Progenitor cell of endocrine pancreas (in vitro differentiated cells): ENCODE data around the gene MYOF. TPM values are rescaled to one million over a fixed set of nuclear protein-coding genes. Genes with fewer than 3 reads are reported as not detected.

Source experiments
- DNase-seq: peaks from one replicate; pipeline ENCODE4 v3.0.0; 2021; ENCODE audit warnings: low spot score; ENCODE audit not compliant: unreplicated experiment
- H3K27ac Mint-ChIP-seq: 2 replicates; pipeline ENCODE4 v1.8.0; 2021; ENCODE audit warnings: mild to moderate bottlenecking, moderate library complexity, mixed read lengths
- H3K27me3 Mint-ChIP-seq: 2 replicates; pipeline ENCODE4 v1.8.0; 2021; ENCODE audit warnings: mixed read lengths
- H3K36me3 Mint-ChIP-seq: 2 replicates; pipeline ENCODE4 v1.8.0; 2022; ENCODE audit warnings: mixed read lengths; ENCODE audit not compliant: insufficient read depth
- H3K4me1 Mint-ChIP-seq: 2 replicates; pipeline ENCODE4 v1.8.0; 2021; ENCODE audit warnings: low read depth, mixed read lengths
- H3K4me3 Mint-ChIP-seq: 2 replicates; pipeline ENCODE4 v1.8.0; 2021; ENCODE audit warnings: low read depth, mild to moderate bottlenecking, moderate library complexity, mixed read lengths
- H3K9me3 Mint-ChIP-seq: 2 replicates; pipeline ENCODE4 v1.8.0; 2021; ENCODE audit warnings: low read depth, mixed read lengths
- CTCF ChIP-seq: fragments of 200-600 bp; sonication (generic); IDR thresholded peaks from one replicate; pipeline ENCODE4 v1.5.0; 2021; ENCODE audit warnings: antibody characterized with exemption, mild to moderate bottlenecking; ENCODE audit not compliant: unreplicated experiment
- total RNA-seq: library from RNA; stranded (reverse); gene quantifications from 2 replicates; pipeline ENCODE4 v1.2.1, GENCODE V29; 2021

Gene MYOF
- total RNA-seq, 1 donor from 2014 or later, result 25.5 TPM

GRCh38 chr10:93342366-93342765, 139.8 kb downstream of the MYOF start:
- H3K36me3 Mint-ChIP-seq, result peaks cover 3% of the 10 kb centered on the region
- H3K4me3 Mint-ChIP-seq, result no peak overlapping the region
- no peaks in the 10 kb centered on the region for H3K27me3 Mint-ChIP-seq
- no peaks in the 10 kb centered on the region for H3K4me1 Mint-ChIP-seq
- DNase-seq, result no peak
- no peak overlapping the region for H3K27ac Mint-ChIP-seq
- no peak for TF ChIP-seq CTCF
- H3K9me3 Mint-ChIP-seq, result no peaks in the 10 kb centered on the region

DNA sequence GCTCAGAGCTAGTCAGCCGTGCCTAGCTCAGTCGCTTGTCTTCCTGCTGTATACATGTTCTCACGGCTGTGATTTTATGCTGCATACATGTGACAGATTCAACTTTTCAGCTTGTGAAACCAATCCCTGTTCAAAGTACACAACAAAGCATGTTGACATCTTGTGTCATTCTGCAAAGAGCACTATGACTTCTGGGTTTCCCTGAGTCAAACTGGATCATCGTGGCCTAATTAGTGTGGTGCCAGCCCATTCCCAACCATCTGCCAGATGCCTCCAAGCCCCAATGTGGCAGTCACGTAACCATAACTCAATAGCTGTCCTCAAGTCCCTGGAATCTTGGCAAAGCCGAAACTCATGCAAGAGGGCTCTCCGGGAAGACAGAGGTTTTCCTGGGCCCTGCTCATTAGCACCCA, 144.8 kb downstream of the MYOF start:
- DNase-seq, result no peak
- H3K27me3 Mint-ChIP-seq, result no peaks in the 10 kb centered on the region
- H3K4me3 Mint-ChIP-seq, result no peak overlapping the region
- peaks cover 3% of the 10 kb centered on the region for H3K36me3 Mint-ChIP-seq
- no peak overlapping the region for H3K27ac Mint-ChIP-seq
- no peaks in the 10 kb centered on the region for H3K9me3 Mint-ChIP-seq
- TF ChIP-seq CTCF, result no peak
- H3K4me1 Mint-ChIP-seq, result no peaks in the 10 kb centered on the region

DNA sequence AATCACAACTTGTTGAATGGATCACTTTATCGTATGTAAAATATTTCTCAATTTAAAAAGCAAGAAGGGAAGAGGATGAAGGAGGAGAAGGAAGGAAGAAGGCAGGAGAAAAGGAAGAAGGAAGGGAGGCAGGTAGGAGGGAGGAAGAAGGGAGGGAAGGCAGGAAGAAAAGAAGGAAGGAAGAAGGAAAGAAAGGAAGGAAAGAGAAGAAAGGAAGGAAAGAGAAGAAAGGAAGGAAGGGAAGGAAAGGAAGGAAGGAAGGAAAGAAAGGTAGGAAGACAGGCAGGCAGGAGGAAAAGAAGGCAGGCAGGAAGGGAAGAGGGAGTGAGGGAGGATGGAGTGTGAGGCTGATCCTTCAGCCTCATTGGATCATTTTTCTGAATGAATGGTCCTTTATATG, 145.5 kb downstream of the MYOF start:
- H3K4me3 Mint-ChIP-seq, result no peak overlapping the region
- no peaks in the 10 kb centered on the region for H3K4me1 Mint-ChIP-seq
- H3K9me3 Mint-ChIP-seq, result no peaks in the 10 kb centered on the region
- DNase-seq, result no peak
- H3K36me3 Mint-ChIP-seq, result peaks cover 2% of the 10 kb centered on the region
- TF ChIP-seq CTCF, result no peak
- H3K27ac Mint-ChIP-seq, result no peak overlapping the region
- no peaks in the 10 kb centered on the region for H3K27me3 Mint-ChIP-seq

DNA sequence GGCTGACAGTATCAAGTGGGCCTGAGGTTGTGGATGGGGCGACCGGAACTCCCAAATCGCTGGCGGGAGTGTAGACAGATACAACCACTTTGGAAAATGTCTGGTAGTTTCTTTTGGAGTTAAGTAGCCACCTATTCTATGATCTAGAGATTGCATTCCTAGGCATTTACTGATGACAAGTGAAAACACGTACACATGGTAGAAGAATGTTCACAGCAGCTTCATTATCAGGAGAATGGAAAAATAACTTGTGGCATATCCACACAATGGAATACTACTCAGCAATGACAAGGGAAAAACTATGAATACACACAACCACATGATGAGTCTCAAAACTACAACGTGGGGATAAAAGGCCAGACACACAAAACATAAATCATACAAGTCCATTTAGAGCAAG, 146.0 kb downstream of the MYOF start:
- H3K4me3 Mint-ChIP-seq, result no peak overlapping the region
- H3K27ac Mint-ChIP-seq, result no peak overlapping the region
- TF ChIP-seq CTCF, result no peak
- H3K9me3 Mint-ChIP-seq, result no peaks in the 10 kb centered on the region
- H3K36me3 Mint-ChIP-seq, result peaks cover 2% of the 10 kb centered on the region
- no peaks in the 10 kb centered on the region for H3K27me3 Mint-ChIP-seq
- no peak for DNase-seq
- no peaks in the 10 kb centered on the region for H3K4me1 Mint-ChIP-seq

GRCh38 chr10:93334901-93335327, 147.2 kb downstream of the MYOF start:
- Mint-ChIP-seq H3K27ac (no peak overlapping the region), H3K27me3 (no peaks in the 10 kb centered on the region), H3K4me3 (no peak overlapping the region), H3K4me1 (no peaks in the 10 kb centered on the region), H3K36me3 (peaks cover 2% of the 10 kb centered on the region), H3K9me3 (no peaks in the 10 kb centered on the region)
- TF ChIP-seq CTCF, result no peak
- DNase-seq, result no peak
